HG02623 (cell line): ENCODE data around the gene IREB2.
"Not testable (repeated sequence)": the region's sequence is repeated elsewhere in the genome, so short reads cannot be mapped to it uniquely, and the experiment has no call there.

ENCODE experiments used
- ATAC-seq: cut with Tn5 transposase; IDR thresholded peaks from one replicate; pipeline ENCODE4 v1.9.1; 2021; ENCODE audit warnings: moderate library complexity; ENCODE audit not compliant: unreplicated experiment

The IREB2 gene

DNA sequence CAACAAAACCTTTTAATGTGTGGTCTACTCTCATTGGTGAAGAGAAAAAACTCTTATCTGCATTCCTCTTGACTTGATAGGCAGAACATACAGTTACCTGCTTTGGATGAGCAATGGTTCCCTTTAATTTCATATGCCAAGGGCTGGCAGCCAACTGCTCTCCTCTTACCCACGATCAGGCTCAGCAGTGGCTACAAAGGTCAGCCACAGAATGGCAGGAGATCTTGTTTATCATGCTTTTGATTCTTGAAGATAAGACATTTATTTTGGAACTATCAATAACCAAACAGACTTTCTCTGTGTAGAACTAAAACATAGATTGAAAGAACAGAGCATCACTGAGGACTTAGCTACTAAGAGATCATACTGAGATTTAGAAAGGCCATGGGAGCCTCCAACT lies 6.1 kb upstream of the IREB2 start:
- no peak for ATAC-seq

DNA sequence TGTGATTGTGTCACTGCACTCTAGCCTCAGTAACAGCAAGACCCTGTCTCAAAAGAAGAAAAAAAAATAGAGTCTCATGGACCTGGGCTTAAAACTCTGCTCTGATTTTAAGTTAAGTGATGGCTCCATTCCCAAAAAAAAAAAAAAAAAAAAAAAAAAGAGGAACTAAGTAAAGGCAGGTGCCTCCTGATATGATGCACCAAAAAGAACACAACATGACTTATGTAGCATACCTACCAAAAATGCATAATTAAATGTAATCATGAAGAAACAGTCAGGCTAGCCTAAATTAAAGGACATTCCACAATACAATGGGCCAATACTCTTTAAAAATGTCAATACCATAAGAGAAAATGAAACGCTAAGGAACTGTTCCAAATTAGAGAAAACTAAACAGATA lies 5.4 kb upstream of the IREB2 start:
- no peak for ATAC-seq

DNA sequence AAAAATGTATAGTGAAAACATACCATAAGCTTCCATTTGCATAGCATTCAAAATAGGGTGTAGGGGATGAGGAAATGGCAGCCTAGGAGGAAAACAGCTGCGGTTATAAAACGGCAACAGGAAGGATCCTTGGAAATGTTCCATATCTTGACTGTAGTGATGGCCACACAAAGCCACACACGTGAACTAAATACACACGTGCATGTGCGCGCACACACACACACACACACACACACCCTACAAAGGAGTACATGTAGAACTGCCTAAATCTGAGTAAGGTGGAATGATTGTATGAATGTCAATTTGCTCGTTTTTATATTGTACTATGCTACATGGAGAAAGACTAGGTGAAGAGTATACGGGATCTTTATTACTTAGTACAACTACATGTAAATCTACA lies 3.9 kb upstream of the IREB2 start:
- ATAC-seq, result no peak

DNA sequence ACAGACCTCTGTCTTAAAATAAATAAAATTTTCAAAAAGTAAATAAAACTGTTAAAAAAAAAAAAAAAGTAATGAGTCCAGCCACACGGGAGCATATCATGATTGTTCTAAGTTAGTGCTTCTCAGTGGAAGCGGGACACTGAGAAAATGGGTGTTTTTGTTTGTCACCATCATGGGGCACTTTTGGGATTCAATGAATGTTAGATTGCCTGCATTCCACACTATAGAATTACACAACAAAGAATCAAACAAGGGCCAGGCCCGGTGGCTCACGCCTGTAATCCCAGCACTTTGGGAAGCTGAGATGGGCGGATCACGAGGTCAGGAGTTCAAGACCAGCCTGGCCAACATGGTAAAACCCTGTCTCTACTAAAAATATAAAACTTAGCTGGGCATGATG lies 3.3 kb upstream of the IREB2 start:
- not testable (repeated sequence) for ATAC-seq

DNA sequence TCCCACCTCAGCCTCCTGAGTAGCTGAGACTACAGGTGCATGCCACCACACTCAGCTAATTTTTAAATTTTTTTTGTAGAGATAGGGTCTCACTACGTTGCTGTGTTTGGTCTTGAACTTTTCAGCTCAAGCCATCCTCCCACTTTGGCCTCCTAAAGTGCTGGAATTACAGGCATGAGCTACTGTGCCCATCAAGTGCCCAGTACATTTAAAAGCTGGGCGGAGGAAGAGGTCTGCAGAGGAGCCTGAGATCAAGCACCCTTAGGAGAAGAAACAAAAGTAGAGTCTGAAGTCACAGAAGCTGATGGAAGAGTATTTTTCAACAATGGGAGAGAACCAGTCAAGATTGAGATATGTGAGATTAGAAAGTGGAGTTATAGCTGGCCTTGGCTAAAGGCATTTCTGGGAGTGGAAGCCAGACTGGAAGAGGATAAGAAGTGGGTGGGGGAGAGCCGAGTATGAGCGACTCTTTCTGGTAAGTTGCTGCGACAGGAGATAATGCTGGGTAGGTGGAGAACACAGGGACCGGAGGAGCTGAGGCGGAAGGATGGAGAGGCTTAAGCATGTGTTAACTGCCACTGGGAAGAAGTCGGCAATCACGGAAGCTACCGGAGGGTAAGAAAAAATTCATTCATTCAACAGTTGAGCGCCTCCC lies 782 bp upstream of the IREB2 start:
- no peak for ATAC-seq

DNA sequence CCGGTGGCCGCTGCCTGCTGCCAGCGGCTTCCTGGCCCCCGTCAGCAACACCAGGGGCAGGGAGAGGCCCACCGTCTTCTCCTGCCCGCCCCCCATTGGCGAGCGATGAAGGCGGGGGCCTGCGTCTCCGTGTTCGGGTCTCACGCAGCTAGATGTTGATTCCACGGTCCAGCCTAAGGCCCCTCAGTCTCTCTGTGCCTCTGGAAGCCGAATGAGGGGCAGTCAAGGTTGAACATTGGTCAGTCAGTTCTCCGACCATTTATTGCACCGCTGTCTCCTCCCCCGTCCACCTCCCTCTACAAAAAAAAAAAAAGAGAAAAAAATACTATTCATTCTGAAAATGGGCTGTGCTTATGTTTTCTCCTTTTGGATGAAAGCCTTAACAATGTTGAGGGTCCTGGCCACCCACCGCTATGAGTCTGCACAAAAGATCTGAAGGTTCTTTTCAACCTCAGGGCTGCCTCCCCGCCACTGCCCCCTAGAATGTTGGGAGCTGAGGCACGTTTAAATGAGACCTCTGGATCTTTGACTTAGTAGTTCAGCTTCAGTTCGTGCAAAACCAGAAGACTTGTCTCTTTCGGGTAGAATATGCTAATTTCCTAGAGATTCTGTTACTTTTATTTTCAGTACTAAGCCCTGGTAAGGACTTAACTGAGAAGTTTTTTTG lies 736 bp downstream of the IREB2 start:
- ATAC-seq, result no peak

DNA sequence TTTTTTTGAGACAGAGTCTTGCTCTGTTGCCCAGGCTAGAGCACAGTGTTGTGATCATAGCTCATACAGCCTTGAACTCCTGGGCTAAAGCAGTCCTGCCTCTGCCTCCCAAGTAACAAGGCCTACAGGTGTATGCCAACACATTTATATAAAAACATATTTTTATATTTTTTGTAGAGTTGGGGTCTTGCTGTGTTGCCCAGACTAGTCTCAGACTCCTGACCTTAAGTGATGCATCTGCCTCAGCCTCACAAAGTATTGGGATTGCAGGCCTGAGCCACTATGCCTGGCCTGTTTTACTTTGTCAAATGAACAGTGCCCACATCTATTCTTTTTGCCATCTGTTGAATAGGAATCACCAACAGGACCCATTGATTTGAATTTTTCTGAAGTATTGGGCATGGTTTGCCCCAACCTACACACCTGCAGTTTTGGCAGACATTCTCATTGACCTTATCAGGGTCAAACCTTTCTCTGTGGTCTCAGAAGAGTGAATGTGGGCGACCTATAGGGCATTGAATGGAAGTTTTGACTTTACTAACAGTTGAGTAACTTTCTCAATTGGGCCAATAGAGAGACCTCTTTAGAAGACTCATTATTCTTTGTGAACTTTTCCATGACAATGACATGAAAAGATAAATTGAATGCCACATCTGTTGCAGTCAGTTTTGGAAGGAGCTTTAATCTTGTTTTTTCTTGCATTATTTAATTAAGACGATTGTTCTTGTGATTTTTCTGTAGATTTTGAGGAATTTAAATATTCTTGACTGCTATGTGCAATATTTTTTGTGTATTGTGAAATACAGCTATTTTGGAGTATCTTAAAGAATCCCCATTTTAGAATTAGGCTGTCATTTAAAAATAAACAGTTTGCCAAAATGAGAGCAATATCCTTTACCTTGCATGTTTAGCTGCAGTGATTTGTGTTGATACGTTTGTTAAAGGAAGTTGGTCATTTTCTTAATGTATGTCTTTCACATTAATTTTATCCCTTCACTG lies 2.7 kb downstream of the IREB2 start:
- ATAC-seq, result no peak

DNA sequence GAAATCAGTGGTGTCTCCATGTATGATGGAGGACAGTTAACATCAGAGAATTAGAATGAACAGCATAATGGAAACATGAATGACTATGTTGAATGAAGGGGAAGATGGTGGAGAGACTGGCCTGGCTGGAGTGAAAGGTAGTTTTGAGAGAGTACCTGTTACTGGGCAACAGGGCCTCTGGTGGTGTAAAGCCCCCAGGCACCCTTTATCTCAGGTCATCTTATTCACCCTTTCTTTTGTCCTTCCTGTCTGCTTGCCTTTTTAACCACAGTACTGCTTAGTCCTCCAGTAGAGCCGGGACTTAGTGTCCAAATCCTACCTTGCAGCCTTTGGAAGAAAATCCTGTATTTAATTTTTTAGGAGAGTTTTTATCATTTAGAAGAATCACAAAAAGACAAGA lies 6.2 kb downstream of the IREB2 start:
- no peak for ATAC-seq

DNA sequence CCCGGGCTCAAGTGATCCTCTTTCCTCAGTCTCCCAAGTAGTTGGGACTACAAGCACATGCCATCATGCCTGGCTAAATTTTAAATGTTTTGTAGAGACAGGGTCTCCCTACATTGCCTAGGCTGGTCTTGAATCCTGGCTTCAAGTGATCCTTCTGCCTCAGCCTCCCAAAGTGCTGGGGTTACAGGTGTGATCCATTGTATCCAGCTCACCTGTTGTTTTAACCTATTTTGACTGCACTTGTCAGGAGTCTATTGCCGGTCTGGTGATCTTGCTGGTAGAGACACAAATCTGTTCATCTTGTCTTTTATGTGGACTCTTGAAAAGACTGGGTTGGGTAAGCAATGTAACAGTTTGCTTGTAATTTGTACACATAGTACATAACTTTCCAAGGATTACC lies 7.9 kb downstream of the IREB2 start:
- no peak for ATAC-seq

DNA sequence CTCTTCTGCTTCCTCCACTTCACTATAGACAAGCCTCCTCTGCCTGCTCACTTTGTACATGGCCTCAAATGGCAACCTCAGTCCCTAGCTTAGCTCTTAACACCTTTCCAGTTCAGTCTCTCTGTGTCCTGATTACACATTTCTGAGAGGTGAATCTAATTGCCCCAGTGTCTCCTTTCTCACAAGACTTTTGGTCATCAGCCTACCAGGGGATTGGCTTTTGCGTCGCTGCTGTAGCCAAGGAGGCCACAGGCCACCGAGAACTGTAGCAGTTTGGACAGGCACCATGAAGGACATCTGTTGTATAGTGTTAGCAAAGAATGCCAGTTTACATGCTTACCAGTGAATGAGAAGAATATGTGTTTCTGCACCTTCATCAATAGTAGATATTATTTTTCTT lies 8.5 kb downstream of the IREB2 start:
- ATAC-seq, result no peak

DNA sequence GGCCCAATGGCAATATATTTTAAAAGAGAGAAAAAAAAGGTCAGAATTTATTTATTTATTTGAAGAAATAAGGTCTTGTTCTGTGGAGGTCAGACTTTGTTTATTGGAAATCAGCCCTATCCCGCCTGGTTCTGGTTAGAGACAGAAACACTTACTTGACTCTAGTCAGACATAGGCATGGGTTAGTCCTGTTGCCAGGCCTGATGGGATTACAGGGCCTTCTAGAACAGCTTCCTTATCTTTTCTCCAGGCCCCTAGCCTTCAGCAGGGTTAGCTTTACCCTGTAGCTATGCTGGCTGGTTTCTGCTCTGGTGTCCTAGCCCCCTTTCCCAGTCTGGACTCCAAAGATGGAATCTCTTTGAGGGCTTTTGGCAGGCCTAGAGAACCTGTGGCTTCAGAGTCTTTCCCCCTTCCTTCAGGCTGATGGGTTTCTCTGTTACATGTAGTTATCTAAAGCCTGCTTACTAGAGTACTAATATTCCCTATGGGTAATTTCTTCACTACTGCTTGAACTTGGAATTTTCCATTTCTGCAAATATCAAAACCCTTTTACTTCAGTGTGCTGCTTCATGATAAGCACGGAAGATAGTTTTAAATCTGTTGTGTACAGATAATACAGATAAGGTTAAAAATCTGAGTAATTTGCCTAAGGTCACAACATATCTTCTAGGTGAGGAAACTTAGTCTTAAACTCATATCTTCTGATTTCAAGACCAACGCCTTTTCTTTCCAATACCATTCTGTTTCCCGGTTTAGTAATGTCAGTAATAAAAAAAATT lies 10.6 kb downstream of the IREB2 start:
- ATAC-seq, result no peak

DNA sequence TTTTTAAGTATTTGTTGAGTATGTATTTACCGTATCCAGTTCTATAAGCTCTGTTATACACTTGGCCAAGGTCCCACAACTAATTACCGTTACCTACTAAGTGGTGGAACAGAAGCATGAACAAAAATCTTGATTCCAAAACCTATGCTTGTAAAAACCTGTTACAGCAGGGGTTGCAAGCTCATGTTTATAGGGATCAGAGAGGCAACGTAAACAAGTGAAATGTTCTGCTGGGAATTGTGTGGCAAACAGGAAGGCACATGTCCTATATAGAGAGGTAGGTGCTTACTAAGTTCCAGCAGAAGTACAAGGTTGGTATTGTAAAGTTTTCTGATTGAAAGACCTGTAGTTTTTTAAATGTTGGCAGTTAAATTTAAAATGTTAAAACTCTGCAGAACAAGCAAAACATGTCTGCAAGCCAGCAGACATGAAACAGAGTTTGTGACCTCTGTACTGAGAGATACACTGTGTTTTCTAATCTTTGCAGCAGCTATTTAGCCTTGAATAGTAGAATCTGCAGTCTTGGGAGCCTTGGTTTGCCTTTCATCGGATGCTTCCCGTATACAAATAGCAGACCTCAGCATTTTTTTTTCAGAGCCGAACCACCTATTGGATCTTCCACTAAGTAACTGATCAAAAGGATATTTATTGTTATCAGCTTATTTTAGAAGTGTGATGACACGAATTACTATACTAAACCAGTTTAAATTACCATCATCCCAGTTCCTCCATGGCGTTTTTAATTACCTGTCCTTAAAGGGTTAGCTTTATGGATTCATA lies 11.4 kb downstream of the IREB2 start:
- ATAC-seq, result no peak

DNA sequence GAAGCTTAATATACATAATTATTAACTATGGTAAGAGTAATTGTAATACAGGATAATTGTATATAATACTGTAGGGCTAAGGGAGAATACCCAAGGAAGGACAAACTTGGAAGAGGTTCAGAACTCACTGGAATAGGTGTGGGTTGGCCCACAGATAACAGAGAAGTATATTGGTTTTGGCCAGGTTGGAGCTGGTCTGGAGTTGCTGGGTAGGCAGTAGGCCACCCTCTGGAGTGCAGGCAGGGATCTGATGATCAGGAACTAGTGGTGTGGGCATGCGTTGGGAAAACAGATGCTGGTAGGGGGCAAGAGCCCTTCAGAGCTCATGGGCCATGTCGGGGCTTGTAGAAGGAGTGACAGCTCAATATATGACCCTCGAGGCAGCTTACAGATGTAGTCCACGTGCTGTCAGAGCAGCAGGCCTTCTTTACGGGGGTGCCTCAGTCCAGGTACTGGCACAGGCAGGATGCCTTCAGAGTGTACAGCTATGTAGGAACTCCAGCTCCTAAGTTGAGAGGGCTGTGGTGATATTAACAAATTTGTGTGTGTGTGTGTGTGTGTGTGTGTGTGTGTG lies 12.4 kb downstream of the IREB2 start:
- no peak for ATAC-seq

DNA sequence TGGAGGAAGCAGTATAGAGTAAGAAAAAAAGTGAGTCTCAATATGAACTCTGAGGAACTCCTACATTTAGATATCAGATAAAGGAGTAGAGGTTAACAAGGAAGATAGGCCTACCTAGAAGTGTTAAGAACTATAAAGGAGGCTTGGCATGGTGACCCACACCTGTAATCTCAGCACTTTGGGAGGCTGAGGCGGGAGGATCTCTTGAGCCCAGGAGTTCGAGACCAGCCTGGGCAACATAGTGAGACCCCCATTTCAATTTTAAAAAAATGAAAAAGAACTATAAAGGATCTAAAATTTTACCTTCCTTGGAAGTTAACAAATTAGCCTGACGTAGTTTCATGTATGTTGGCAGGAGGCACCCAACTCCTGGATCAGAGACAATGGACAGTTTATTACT lies 14.5 kb downstream of the IREB2 start:
- no peak for ATAC-seq

DNA sequence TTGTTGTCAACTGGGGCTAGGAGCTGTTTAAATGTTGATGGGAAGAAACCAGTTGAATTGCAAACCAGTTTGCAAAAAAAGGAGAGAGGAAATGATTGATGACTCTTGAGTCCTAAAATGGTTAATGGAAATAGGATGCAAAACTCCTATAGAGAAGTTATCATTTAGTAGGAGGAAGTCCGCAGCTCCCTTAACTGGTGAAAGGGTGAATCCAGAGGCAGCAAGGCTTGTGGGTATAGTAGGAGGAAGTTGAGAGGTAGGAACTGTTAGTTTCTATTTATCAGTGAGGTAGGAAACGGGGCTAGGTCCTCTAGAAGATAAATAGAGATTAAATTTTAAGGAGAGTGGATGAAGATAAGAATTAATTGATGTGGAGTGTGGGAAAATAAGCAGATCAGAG lies 15.4 kb downstream of the IREB2 start:
- ATAC-seq, result no peak

DNA sequence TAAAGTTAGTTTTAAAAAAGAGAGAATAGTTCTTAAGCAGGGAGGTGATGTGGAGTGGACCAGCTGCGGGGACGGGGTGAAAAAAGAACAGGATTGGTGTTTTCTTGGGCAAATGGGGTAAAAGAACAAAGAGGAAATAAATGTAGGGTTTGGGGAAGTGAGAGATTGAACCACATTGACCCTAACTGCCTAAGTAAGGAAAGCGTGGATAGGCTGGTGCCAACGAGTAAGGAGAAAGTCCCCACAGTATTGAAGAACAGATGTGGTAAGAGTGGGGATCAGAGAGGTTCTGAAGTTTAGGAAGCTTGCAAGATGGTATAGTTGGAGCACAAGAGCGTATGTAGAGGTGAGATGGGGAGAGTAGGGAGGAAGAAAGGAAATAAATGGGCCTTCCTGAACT lies 17.0 kb downstream of the IREB2 start:
- no peak for ATAC-seq

DNA sequence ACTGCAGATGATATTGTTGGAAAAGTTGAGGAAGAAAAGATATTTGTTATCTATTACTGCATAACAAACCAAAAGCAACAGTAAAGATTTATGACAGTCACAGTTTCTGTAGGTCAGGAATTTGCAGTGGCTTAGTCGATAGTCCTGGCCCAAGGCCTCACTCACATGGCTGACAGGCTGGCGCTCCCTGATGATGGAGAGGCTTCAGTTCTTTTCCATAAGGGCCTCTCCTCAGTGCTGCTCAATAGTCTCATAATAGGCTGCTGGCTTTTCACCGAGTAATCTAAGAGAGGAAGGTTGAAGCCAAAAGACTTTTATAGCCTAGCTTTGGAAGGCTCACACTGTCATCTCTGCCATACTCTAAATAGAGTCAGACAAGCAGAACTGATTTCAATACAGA lies 17.7 kb downstream of the IREB2 start:
- no peak for ATAC-seq

DNA sequence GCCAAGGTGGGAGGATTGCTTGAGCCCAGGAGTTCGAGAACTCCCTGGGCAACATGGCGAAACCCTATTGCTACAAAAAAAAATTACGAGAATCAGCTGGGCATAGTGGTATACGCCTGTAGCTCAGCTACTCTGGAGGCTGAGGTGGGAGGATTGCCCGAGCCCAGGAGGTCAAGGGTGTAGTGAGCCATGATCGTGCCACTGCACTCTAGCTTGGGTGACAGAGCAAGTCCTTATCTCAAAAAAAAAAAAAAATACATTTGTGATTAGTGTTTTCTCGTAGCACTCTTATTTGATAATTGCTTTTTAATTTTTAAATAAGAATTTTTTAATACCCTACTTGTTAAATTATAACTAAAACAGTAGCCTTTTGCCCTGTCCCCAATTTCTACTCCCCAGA lies 18.4 kb downstream of the IREB2 start:
- no peak for ATAC-seq

DNA sequence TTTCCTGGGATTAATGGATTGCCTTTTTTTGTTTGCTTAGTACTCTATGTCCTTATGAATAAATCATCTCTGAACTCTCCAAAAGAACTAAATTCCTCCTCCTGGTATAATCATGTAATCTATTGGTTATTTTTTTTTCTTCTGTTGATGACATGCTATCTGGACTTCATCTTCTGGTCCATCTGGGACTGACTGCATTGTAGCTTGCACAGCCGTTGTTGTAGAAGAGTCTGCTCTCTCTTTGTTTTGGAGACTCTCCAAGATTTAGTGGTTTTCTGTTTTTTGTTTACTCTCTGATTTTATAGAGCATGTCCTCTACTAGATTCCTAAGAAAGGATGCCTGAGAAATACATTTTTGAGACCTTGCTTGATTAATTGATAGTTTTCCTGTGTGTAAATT lies 19.1 kb downstream of the IREB2 start:
- ATAC-seq, result no peak

DNA sequence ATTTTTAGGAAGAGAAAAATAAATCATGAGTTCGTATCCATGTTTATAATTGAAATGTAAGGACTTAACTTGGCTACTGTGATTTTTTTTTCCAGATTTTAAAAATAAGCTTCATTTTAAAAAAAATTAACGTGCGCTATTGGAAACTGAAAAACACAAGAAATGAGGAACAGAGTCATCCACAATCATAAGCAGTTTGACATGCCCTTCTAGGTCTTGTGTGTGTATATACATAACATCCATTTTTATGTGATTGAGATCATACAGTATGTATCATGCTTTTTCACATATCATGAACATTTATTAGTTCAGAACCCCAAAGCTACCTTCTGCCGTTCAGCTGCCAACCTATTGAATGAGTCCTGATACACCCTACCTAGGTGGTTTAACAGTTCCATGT lies 22.7 kb downstream of the IREB2 start:
- no peak for ATAC-seq
